Stimulated activated CD4-positive, alpha-beta T cell treated with anti-CD3 and anti-CD28 coated beads, Interleukin-12 subunit alpha, Interleukin-12 subunit beta, amount 100 ng/mL, for 4 hours (primary cell): ENCODE results near the gene VARS1.
"Not testable (repeated sequence)": the region's sequence is repeated elsewhere in the genome, so short reads cannot be mapped to it uniquely, and the experiment has no call there.

Source experiments
- DNase-seq: peaks from one replicate; pipeline ENCODE4 v3.0.0-alpha.2; 2020

Gene VARS1

GRCh38 chr6:31821301-31822035 is 25.9 kb upstream of the VARS1 start:
- DNase-seq = peak; percentile 71

- not testable (repeated sequence) for DNase-seq
Observed at GRCh38 chr6:31820399-31820798, 24.8 kb upstream of the VARS1 start.

- DNase-seq = no peak
Observed at GRCh38 chr6:31819871-31820299, 24.3 kb upstream of the VARS1 start.

- not testable (repeated sequence) for DNase-seq
Observed at GRCh38 chr6:31817929-31818511, 22.5 kb upstream of the VARS1 start.

- DNase-seq = not testable (repeated sequence)
Observed at GRCh38 chr6:31817133-31817928, 21.8 kb upstream of the VARS1 start.

DNA sequence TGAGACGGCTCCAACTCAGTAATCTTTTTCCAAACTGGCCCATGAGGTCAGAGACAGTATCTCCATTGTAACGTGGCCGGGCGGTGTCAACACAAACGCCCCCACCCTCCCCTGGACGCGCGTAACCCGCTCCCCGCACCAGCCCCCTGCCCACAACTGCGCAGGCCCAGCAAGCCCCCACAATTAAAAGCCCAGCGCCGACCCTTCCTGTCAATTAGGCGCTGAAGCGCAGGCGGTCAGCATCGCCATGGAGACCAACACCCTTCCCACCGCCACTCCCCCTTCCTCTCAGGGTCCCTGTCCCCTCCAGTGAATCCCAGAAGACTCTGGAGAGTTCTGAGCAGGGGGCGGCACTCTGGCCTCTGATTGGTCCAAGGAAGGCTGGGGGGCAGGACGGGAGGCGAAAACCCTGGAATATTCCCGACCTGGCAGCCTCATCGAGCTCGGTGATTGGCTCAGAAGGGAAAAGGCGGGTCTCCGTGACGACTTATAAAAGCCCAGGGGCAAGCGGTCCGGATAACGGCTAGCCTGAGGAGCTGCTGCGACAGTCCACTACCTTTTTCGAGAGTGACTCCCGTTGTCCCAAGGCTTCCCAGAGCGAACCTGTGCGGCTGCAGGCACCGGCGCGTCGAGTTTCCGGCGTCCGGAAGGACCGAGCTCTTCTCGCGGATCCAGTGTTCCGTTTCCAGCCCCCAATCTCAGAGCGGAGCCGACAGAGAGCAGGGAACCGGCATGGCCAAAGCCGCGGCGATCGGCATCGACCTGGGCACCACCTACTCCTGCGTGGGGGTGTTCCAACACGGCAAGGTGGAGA is 19.7 kb upstream of the VARS1 start, which contains the start of the genes HSPA1A and HSPA1L:
Gene HSPA1A, plus strand, starts transcription at position 519 of the 814 bp plus-strand sequence. Its CDS starts 214 bp downstream, at position 733.
Gene HSPA1L, minus strand, starts transcription at position 259 of the 814 bp plus-strand sequence. CDS start 3,311 bp downstream, outside the sequence.
- peak; percentile 61 for DNase-seq

- peak; percentile 63 for DNase-seq
Observed at GRCh38 chr6:31814677-31815024, 19.1 kb upstream of the VARS1 start.

GRCh38 chr6:31813465-31813849 is 17.9 kb upstream of the VARS1 start:
- no peak for DNase-seq

GRCh38 chr6:31811645-31812044 is 16.1 kb upstream of the VARS1 start:
- DNase-seq = no peak

GRCh38 chr6:31808599-31808998 is 13.0 kb upstream of the VARS1 start:
- not testable (repeated sequence) for DNase-seq

- peak; percentile 96 for DNase-seq
Observed at GRCh38 chr6:31806470-31807272, 11.1 kb upstream of the VARS1 start, which contains the start of gene LSM2. TSS of gene LSM2 (minus strand) at chr6:31806966. CDS start at chr6:31806757, 209 bp downstream.

- no peak for DNase-seq
Observed at GRCh38 chr6:31805939-31806469, 10.5 kb upstream of the VARS1 start.

- DNase-seq = not testable (repeated sequence)
Observed at GRCh38 chr6:31801031-31801927, 5.7 kb upstream of the VARS1 start.

DNA sequence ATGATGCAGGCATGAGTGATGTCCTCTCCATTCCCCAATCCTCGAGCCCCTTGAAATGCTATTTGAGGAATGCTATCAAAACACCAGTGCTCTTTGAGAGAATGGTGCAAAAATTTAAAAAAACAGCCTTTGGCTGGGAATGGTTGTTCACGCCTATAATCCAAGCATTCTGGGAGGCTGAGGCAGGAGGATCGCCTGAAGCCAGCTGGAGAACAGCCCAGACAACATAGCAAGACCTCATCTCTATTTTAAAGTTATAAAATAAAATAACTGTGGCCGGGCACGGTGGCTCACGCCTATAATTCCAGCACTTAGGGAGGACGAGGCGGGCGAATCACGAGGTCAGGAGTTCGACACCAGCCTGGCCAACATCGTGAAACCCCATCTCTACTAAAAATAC is 4.2 kb upstream of the VARS1 start:
- DNase-seq = no peak

DNA sequence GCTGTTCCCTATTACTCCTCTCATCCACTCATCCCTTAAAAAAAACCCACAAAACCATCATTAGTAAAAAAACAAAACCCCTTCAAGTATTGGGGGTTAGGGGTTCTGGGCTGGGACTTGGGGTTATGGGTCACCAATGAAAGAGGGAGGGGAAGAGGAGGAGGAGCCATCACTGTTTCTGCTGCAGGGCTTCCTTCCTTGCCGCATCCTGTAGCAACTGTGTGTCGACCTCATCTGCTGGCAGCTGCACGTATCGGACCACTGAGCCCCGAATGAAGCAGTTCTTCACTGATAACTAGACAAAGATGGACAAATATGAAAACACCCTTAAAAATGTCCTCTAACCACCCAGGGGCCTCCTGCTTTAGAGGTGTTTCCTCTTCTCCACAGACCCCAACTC is 2.0 kb upstream of the VARS1 start:
- DNase-seq = no peak

GRCh38 chr6:31796993-31797385 is 1.4 kb upstream of the VARS1 start:
- DNase-seq = no peak

DNA sequence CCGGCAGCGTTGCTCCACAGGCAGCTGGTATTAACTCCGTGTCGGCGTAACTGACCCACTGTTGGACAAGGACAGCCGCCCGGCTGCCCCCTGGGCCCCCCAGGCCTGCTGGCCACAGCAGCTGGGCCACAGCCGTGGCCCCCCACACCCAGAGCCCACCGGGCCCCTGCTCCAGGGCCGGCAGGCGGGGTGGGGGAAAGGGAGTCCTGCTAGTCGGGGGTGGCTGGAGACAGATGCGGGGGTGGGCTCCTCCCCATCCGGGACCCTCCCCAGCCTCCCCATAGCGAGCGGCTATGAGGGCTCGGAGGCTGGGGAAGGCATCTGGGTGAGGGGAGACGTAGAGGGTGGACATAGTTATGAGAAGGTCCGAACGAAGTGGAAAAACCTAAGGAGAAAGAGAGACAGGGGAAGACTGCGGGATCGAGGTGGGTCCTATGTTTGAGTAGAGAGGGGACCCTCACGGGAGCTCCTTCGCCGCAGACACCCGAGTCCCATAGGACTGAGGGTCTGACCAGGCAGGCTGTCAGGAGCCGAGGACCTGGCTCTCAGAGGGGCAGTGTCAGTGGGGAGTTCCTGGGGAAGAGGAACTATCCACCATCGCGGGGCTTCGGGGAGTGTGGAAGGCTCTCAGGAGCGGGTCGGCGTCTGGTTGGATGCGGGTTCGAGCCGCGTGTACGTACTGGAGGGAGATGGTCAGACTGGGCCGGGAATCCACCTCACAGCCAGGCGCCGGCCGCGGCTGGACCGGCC is 511 bp downstream of the VARS1 start:
- DNase-seq = no peak

DNA sequence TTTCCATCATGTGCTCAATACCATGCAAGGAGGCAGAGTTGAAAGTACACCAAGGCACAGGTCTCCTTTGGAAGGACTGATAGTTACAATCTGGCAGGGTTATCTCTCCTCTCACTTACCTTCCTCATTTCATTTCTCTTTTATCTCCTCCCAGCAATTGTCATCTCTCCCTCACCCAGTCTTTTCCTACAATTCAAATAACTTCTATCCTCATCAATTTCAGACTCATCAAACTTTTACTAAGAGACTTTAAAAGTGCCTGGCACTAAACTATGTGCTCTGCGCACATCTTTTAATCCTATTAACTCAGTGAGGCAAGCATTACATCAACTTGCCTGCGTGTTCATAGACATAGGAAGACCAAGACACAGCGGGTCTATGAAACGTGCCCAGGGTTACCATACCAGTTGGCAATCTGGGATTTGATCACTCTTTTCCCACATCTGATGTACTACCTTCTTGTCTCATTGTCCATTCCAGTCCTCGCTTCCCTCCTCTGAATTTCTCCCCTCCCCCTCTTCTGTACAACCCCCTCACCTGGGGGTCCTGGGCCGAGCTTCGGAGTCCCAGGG is 1.2 kb downstream of the VARS1 start:
- no peak for DNase-seq

DNA sequence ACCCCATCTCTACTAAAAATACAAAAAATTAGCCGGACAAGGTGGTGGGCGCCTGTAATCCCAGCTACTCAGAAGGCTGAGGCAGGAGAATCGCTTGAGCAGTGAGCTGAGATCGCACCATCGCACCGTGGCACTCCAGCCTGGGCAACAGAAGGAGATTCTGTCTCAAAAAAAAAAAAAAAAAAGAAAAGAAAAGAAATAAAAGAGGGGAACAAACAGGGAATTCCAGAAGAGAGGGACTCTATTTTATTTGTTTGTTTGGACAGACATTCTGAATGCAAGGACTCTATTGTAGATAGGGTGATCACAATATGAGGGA is 1.7 kb downstream of the VARS1 start:
- DNase-seq = not testable (repeated sequence)
